Activated CD8-positive, alpha-beta T cell treated with anti-CD3 and anti-CD28 coated beads for 36 hours (primary cell): ENCODE measurements around the gene SYT14. TPM values are rescaled to one million over a fixed set of nuclear protein-coding genes. Genes with fewer than 3 reads are reported as not detected.
A peak's percentile ranks its signal among the peaks of the same experiment; 100 is the strongest.
"Not testable (repeated sequence)": the region's sequence is repeated elsewhere in the genome, so short reads cannot be mapped to it uniquely, and the experiment has no call there.

ENCODE experiments used
- ATAC-seq: fragments of 200-7000 bp; cut with Tn5 transposase; one replicate; pipeline ENCODE4 v1.10.0; 2021; ENCODE audit warnings: mild to moderate bottlenecking, moderate library complexity
- CTCF ChIA-PET: fragments of 350-600 bp; sonication (Branson Sonifier 250); formaldehyde crosslinking; loops from one replicate; lab custom pipeline; 2021; ENCODE audit warnings: antibody characterized with exemption; lab: Charles Lee
- POLR2A ChIA-PET: fragments of 350-600 bp; sonication (Branson Sonifier 250); formaldehyde crosslinking; loops from one replicate; lab custom pipeline; 2021; ENCODE audit warnings: antibody characterized with exemption; lab: Charles Lee
- DNase-seq: peaks from one replicate; pipeline ENCODE4 v3.0.0-alpha.2; 2020
- H3K27ac Mint-ChIP-seq: one replicate; pipeline ENCODE4 v1.8.0; 2021; ENCODE audit warnings: mild to moderate bottlenecking, mixed read lengths
- H3K27me3 Mint-ChIP-seq: one replicate; pipeline ENCODE4 v1.8.0; 2021; ENCODE audit warnings: mixed read lengths
- H3K36me3 Mint-ChIP-seq: one replicate; pipeline ENCODE4 v1.8.0; 2021; ENCODE audit warnings: low read depth, mixed read lengths
- H3K4me1 Mint-ChIP-seq: one replicate; pipeline ENCODE4 v1.8.0; 2021; ENCODE audit warnings: low read depth, mixed read lengths
- H3K4me3 Mint-ChIP-seq: one replicate; pipeline ENCODE4 v1.8.0; 2021; ENCODE audit warnings: mild to moderate bottlenecking, moderate library complexity, mixed read lengths
- H3K9me3 Mint-ChIP-seq: one replicate; pipeline ENCODE4 v1.8.0; 2021; ENCODE audit warnings: mixed read lengths
- CTCF ChIP-seq: fragments of 200-600 bp; IDR thresholded peaks from one replicate; pipeline ENCODE4 v1.8.0; 2022; ENCODE audit warnings: antibody characterized with exemption, mild to moderate bottlenecking
- intact Hi-C: fragments of 100-400 bp; cut with micrococcal nuclease; formaldehyde crosslinking; loops from one replicate; pipeline ENCODE4 v1.10.0; 2022
- total RNA-seq, 2 experiments: library from RNA; stranded (reverse); gene quantifications; one replicate each; pipeline ENCODE4 v1.2.3, GENCODE V29; 2021

SYT14 gene
- not detected for total RNA-seq

- DNase-seq: no peak
- Mint-ChIP-seq H3K27me3 (peaks cover 45% of the 10 kb centered on the region), H3K4me3 (peak within 1 kb of the TSS; percentile 15), H3K27ac (no peak within 1 kb of the TSS), H3K9me3 (no peaks in the 10 kb centered on the region), H3K36me3 (no peaks in the 10 kb centered on the region), H3K4me1 (peaks cover 8% of the 10 kb centered on the region)
- CTCF ChIA-PET: no interaction called here
- peak; percentile 45 for ATAC-seq
- intact Hi-C loops: no loop called here
- no peak for TF ChIP-seq CTCF
- POLR2A ChIA-PET: no interaction called here
Observed at GRCh38 chr1:209937996-209938959, at the start of gene SYT14. SYT14 (plus strand) TSS chr1:209938217; CDS start chr1:209938265, 48 bp downstream.

- H3K9me3 Mint-ChIP-seq, H3K4me1 Mint-ChIP-seq, H3K36me3 Mint-ChIP-seq, H3K4me3 Mint-ChIP-seq, DNase-seq, ATAC-seq, H3K27ac Mint-ChIP-seq, intact Hi-C loops: not testable (repeated sequence)
- POLR2A ChIA-PET: interaction anchor here (0.8 kb wide), 1 partner anchor 27 kb away, joined by 4 read pairs; no protein-coding TSS in a partner anchor
- CTCF ChIA-PET: interaction anchor here (2.3 kb wide), 1 partner anchor 28 kb away, joined by 6 read pairs; no protein-coding TSS in a partner anchor
- H3K27me3 Mint-ChIP-seq: peaks cover 10% of the 10 kb centered on the region
Observed at GRCh38 chr1:209888291-209889076, 49.5 kb upstream of the SYT14 start.

GRCh38 chr1:209889077-209889418 lies 49.0 kb upstream of the SYT14 start:
- ChIA-PET POLR2A (interaction anchor here (0.8 kb wide), 1 partner anchor 27 kb away, joined by 4 read pairs; no protein-coding TSS in a partner anchor), CTCF (interaction anchor here (2.3 kb wide), 1 partner anchor 29 kb away, joined by 6 read pairs; no protein-coding TSS in a partner anchor)
- no peak overlapping the region for H3K4me3 Mint-ChIP-seq
- TF ChIP-seq CTCF: no peak
- no peaks in the 10 kb centered on the region for H3K9me3 Mint-ChIP-seq
- intact Hi-C loops: no loop called here
- DNase-seq: no peak
- no peak overlapping the region for H3K27ac Mint-ChIP-seq
- H3K36me3 Mint-ChIP-seq: no peaks in the 10 kb centered on the region
- peaks cover 4% of the 10 kb centered on the region for H3K4me1 Mint-ChIP-seq
- no peak for ATAC-seq
- peaks cover 8% of the 10 kb centered on the region for H3K27me3 Mint-ChIP-seq

GRCh38 chr1:209890641-209891330 lies 47.2 kb upstream of the SYT14 start:
- H3K9me3 Mint-ChIP-seq: no peaks in the 10 kb centered on the region
- H3K4me1 Mint-ChIP-seq: no peaks in the 10 kb centered on the region
- ChIA-PET CTCF (interaction anchor here (1.6 kb wide), 1 partner anchor 30 kb away, joined by 5 read pairs; no protein-coding TSS in a partner anchor), POLR2A (no interaction called here)
- intact Hi-C loops: no loop called here
- peaks cover 4% of the 10 kb centered on the region for H3K27me3 Mint-ChIP-seq
- no peak overlapping the region for H3K27ac Mint-ChIP-seq
- no peak for DNase-seq
- no peak for TF ChIP-seq CTCF
- H3K4me3 Mint-ChIP-seq: no peak overlapping the region
- no peak for ATAC-seq
- no peaks in the 10 kb centered on the region for H3K36me3 Mint-ChIP-seq

- H3K27ac Mint-ChIP-seq: no peak overlapping the region
- H3K4me3 Mint-ChIP-seq: no peak overlapping the region
- intact Hi-C loops: no loop called here
- DNase-seq: no peak
- H3K4me1 Mint-ChIP-seq: no peaks in the 10 kb centered on the region
- TF ChIP-seq CTCF: no peak
- no peaks in the 10 kb centered on the region for H3K36me3 Mint-ChIP-seq
- no peak for ATAC-seq
- ChIA-PET POLR2A (no interaction called here), CTCF (interaction anchor here (1.1 kb wide), 1 partner anchor 9 kb away, joined by 3 read pairs; no protein-coding TSS in a partner anchor)
- H3K27me3 Mint-ChIP-seq: peaks cover 3% of the 10 kb centered on the region
- H3K9me3 Mint-ChIP-seq: no peaks in the 10 kb centered on the region
Observed at GRCh38 chr1:209893751-209894150, 44.3 kb upstream of the SYT14 start.
